Measurements from ENCODE around the gene MGAT3. TPM values are rescaled to one million over a fixed set of nuclear protein-coding genes. Genes with fewer than 3 reads are reported as not detected.

Gene MGAT3
- total and polyA plus RNA-seq, 9 of the 15 experiments (the other 6 are each of a cell fraction or from before 2014, with no cell fraction given) = 0.10 to 11.5 (median 4.6) TPM

DNA sequence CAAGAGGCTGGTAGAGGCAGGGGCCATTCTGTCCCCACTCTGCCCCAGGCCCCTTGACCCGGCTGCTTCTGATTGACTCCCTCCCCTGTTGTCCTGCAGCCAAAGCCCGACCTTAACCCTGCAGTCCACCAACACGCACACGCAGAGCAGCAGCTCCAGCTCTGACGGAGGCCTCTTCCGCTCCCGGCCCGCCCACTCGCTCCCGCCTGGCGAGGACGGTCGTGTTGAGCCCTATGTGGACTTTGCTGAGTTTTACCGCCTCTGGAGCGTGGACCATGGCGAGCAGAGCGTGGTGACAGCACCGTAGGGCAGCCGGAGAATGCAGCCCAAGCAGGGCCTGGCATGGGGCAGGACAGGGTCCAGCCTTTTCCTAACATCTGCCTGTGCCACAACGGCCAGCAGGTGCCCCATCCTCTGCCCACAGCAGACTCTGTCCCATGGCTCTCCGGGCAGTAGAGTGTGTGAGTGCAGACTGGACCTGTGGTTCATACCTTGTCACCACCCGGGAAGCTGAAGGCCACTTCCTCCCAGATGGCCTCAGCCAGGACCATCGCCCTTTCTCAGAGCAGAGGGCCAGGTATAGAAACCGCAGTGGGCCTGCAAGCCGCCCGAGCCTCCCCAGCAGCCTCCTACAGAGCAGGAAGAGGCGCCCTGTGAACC lies 26.8 kb upstream of the MGAT3 start:
- Histone ChIP-seq H3K9ac (ENCODE audit: insufficient read depth in 1 of 2, low read depth in 2 of 2, low read length in 2 of 2) (no peak overlapping the region), H3K36me3 (ENCODE audit: control insufficient read depth, insufficient read depth, low read length) (peaks cover 55% of the 10 kb centered on the region), H3K4me2 (ENCODE audit: insufficient read depth, low read length) (no peak overlapping the region), H4K20me1 (replicated peaks; ENCODE audit: control insufficient read depth, insufficient read depth, low read length) (no peaks in the 10 kb centered on the region), H3K9me3 (replicated peaks; ENCODE audit: control insufficient read depth, insufficient read depth, low read depth, low read length) (no peaks in the 10 kb centered on the region), H3K4me1 (replicated peaks in 1 of 2; ENCODE audit: control insufficient read depth in 2 of 2, insufficient read depth in 2 of 2, low read length in 2 of 2) (peaks cover 0 to 27% of the 10 kb centered on the region in 2 experiments; a peak in 3 of 5 replicates), H3K27me3 (ENCODE audit: control insufficient read depth in 2 of 2, insufficient read depth in 2 of 2, low read length in 2 of 2) (no peaks in the 10 kb centered on the region), H3K9me1 (ENCODE audit: control insufficient read depth, insufficient read depth, low read length) (no peaks in the 10 kb centered on the region), H3K4me3 (no peak overlapping the region), H3K27ac (ENCODE audit: extremely low read depth, low read depth, low read length) (no peak overlapping the region), H2AFZ (ENCODE audit: low read depth, low read length) (no peak overlapping the region), H3K79me2 (ENCODE audit: control insufficient read depth, insufficient read depth, low read length) (no peaks in the 10 kb centered on the region)
- POLR2A ChIA-PET = no interaction called here
- DNase-seq (ENCODE audit: extremely low read depth in 1 of 4, low spot score in 3 of 4) = no peak
- TF ChIP-seq ERF (CRISPR knock-in tag; IDR thresholded peaks at IDR 0.05) (no peak), BRF1 (IDR thresholded peaks at IDR 0.05; ENCODE audit: borderline replicate concordance, extremely low read depth, insufficient read length) (no peak), FOXJ2 (tag; IDR thresholded peaks at IDR 0.05) (no peak), CBFA2T2 (conservative IDR thresholded peaks at IDR 0.05) (no peak), ZNF133 (CRISPR knock-in tag; IDR thresholded peaks at IDR 0.05) (no peak), SNIP1 (IDR thresholded peaks at IDR 0.05; ENCODE audit: low read depth) (no peak), NR1H2 (CRISPR knock-in tag; IDR thresholded peaks at IDR 0.05) (no peak), FOXP1 (CRISPR knock-in tag; IDR thresholded peaks at IDR 0.05) (no peak), CBFA2T3 (IDR thresholded peaks at IDR 0.05) (no peak), ZNF445 (CRISPR knock-in tag; IDR thresholded peaks at IDR 0.05; ENCODE audit: low read depth) (no peak), RAD21 (CRISPR knock-in tag; conservative IDR thresholded peaks at IDR 0.05 in 1 of 2, IDR thresholded peaks at IDR 0.05 in 1 of 2) (no peak), CREM (IDR thresholded peaks at IDR 0.05; ENCODE audit: low read depth) (no peak), RB1 (IDR thresholded peaks at IDR 0.05; ENCODE audit: low read depth) (no peak)
- TF ChIP-seq, protein P1, sequence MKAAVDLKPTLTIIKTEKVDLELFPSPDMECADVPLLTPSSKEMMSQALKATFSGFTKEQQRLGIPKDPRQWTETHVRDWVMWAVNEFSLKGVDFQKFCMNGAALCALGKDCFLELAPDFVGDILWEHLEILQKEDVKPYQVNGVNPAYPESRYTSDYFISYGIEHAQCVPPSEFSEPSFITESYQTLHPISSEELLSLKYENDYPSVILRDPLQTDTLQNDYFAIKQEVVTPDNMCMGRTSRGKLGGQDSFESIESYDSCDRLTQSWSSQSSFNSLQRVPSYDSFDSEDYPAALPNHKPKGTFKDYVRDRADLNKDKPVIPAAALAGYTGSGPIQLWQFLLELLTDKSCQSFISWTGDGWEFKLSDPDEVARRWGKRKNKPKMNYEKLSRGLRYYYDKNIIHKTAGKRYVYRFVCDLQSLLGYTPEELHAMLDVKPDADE (conservative IDR thresholded peaks at IDR 0.05; ENCODE audit: control insufficient read depth, low read depth, low read length) = no peak
- TF ChIP-seq, protein P2, sequence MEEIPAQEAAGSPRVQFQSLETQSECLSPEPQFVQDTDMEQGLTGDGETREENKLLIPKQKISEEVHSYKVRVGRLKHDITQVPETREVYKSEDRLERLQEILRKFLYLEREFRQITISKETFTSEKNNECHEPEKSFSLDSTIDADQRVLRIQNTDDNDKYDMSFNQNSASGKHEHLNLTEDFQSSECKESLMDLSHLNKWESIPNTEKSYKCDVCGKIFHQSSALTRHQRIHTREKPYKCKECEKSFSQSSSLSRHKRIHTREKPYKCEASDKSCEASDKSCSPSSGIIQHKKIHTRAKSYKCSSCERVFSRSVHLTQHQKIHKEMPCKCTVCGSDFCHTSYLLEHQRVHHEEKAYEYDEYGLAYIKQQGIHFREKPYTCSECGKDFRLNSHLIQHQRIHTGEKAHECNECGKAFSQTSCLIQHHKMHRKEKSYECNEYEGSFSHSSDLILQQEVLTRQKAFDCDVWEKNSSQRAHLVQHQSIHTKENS (CRISPR knock-in tag; IDR thresholded peaks at IDR 0.05) = no peak
- in situ Hi-C loops (cut with MboI) = no loop called here
- no TSS peak for BruUV-seq (replicated peaks)
- intact Hi-C loops (cut with micrococcal nuclease) = no loop called here
- no peak for ATAC-seq
- FAIRE-seq = no peak
- 94% methylated on average over 17 of the region's 27 CpGs for WGBS (ENCODE audit: insufficient coverage, low coverage, missing lambda C conversion rate)
- CTCF ChIA-PET (ENCODE audit: low intra/inter-chr PET ratio) = no interaction called here
